ENCODE measurements around the gene EML6. TPM values are rescaled to one million over a fixed set of nuclear protein-coding genes. Genes with fewer than 3 reads are reported as not detected.
A peak's percentile ranks its signal among the peaks of the same experiment; 100 is the strongest.

The EML6 gene
- total RNA-seq, 2 donors from 2014 or later: 0.46 to 10.7 TPM

GRCh38 chr2:54947646-54948045, 224.2 kb downstream of the EML6 start:
- Histone ChIP-seq H3K27me3 (replicated peaks; ENCODE audit: insufficient read depth) (no peaks in the 10 kb centered on the region), H3K4me1 (replicated peaks) (peaks cover 11% of the 10 kb centered on the region), H3K36me3 (no peaks in the 10 kb centered on the region), H3K27ac (no peak overlapping the region), H3K9me3 (no peaks in the 10 kb centered on the region), H3K4me3 (no peak overlapping the region)
- DNase-seq (ENCODE audit: low spot score): no peak
- WGBS: 54% methylated on average over 9 of the region's 9 CpGs
- intact Hi-C loops (cut with DNase I): no loop called here
- TF ChIP-seq, protein P1, sequence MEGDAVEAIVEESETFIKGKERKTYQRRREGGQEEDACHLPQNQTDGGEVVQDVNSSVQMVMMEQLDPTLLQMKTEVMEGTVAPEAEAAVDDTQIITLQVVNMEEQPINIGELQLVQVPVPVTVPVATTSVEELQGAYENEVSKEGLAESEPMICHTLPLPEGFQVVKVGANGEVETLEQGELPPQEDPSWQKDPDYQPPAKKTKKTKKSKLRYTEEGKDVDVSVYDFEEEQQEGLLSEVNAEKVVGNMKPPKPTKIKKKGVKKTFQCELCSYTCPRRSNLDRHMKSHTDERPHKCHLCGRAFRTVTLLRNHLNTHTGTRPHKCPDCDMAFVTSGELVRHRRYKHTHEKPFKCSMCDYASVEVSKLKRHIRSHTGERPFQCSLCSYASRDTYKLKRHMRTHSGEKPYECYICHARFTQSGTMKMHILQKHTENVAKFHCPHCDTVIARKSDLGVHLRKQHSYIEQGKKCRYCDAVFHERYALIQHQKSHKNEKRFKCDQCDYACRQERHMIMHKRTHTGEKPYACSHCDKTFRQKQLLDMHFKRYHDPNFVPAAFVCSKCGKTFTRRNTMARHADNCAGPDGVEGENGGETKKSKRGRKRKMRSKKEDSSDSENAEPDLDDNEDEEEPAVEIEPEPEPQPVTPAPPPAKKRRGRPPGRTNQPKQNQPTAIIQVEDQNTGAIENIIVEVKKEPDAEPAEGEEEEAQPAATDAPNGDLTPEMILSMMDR (IDR thresholded peaks at IDR 0.05): no peak
- TF ChIP-seq POLR2A (IDR thresholded peaks at IDR 0.05) (no peak), POLR2AphosphoS5 (IDR thresholded peaks at IDR 0.05) (no peak)

DNA sequence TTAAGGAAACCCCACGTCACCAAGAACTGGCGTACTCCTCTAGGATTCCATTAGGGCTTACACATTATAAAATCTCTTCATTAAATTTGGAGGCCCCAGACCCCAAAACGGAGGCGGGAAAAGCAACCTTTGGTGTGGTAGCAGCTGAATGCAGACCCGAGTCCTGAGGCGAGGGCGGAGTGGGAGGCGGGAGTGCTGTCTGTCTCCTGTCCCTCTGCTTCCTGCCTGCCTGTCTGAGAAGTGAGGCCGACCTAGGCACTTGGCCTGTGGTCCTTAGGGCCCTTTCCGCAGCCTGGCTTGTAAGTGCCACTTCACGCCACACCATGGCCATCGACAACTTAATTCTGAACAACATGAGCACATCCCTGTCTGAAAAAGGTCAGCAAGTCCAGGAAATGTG, 224.7 kb downstream of the EML6 start:
- intact Hi-C loops (cut with DNase I): no loop called here
- no peak for TF ChIP-seq POLR2A (IDR thresholded peaks at IDR 0.05)
- TF ChIP-seq, protein P1 (IDR thresholded peaks at IDR 0.05): no peak
- no peak overlapping the region for H3K27ac ChIP-seq

DNA sequence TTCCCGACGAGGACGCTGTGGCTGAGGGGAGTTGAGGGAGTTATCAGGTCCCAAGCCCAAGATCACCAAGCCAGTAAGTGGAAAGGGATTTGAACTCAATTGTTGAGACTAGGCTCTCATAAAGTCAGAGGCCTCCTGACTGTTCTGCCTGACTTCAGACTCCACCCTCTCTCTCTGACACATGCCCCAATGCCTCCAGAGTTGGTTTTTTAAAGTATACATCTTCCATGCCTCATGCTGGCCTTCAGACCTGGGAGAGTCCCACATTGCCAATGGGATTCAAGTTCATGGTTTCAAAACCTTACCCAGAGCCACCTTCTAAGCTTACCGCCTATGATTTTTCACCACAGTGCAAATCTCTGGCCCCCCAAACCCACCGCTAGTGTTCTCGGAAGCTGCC, 226.0 kb downstream of the EML6 start:
- TF ChIP-seq POLR2A (IDR thresholded peaks at IDR 0.05): no peak
- TF ChIP-seq, protein P1 (IDR thresholded peaks at IDR 0.05): no peak
- TF ChIP-seq POLR2AphosphoS5 (IDR thresholded peaks at IDR 0.05): no peak
- H3K9me3 ChIP-seq: no peaks in the 10 kb centered on the region
- intact Hi-C loops (cut with DNase I): no loop called here
- no peak overlapping the region for H3K27ac ChIP-seq
- H3K36me3 ChIP-seq: no peaks in the 10 kb centered on the region
- 96% methylated on average over 6 of the region's 6 CpGs for WGBS
- H3K27me3 ChIP-seq (replicated peaks; ENCODE audit: insufficient read depth): no peaks in the 10 kb centered on the region
- no peak overlapping the region for H3K4me3 ChIP-seq
- DNase-seq (ENCODE audit: low spot score): no peak
- H3K4me1 ChIP-seq (replicated peaks): peaks cover 20% of the 10 kb centered on the region

More for the DNA sequence above, 224.7 kb downstream of the EML6 start:
- H3K4me1 ChIP-seq (replicated peaks): peaks cover 16% of the 10 kb centered on the region
- no peak for DNase-seq (ENCODE audit: low spot score)
- H3K4me3 ChIP-seq: no peak overlapping the region
- no peaks in the 10 kb centered on the region for H3K36me3 ChIP-seq
- 83% methylated on average over 12 of the region's 12 CpGs for WGBS
- no peaks in the 10 kb centered on the region for H3K9me3 ChIP-seq
- H3K27me3 ChIP-seq (replicated peaks; ENCODE audit: insufficient read depth): no peaks in the 10 kb centered on the region

- Histone ChIP-seq H3K4me1 (replicated peaks) (peaks cover 16% of the 10 kb centered on the region), H3K9me3 (no peaks in the 10 kb centered on the region), H3K36me3 (no peaks in the 10 kb centered on the region), H3K27me3 (replicated peaks; ENCODE audit: insufficient read depth) (no peaks in the 10 kb centered on the region), H3K27ac (no peak overlapping the region), H3K4me3 (no peak overlapping the region)
- 96% methylated on average over 3 of the region's 3 CpGs for WGBS
- intact Hi-C loops (cut with DNase I): no loop called here
- no peak for DNase-seq (ENCODE audit: low spot score)
- TF ChIP-seq POLR2AphosphoS5 (IDR thresholded peaks at IDR 0.05) (no peak), POLR2A (IDR thresholded peaks at IDR 0.05) (no peak)
- TF ChIP-seq, protein P1 (IDR thresholded peaks at IDR 0.05): no peak
These were observed 227.3 kb downstream of the EML6 start for GRCh38 chr2:54950811-54951210.

GRCh38 chr2:54952425-54952824, 229.0 kb downstream of the EML6 start:
- intact Hi-C loops (cut with DNase I): no loop called here
- TF ChIP-seq, protein P1 (IDR thresholded peaks at IDR 0.05): no peak
- TF ChIP-seq POLR2A (IDR thresholded peaks at IDR 0.05) (no peak), POLR2AphosphoS5 (IDR thresholded peaks at IDR 0.05) (no peak)
- peak overlapping the region; percentile 11 to 68 for H3K27ac ChIP-seq
- no peak for DNase-seq (ENCODE audit: low spot score)
- H3K27me3 ChIP-seq (replicated peaks; ENCODE audit: insufficient read depth): no peaks in the 10 kb centered on the region
- 59% methylated on average over 5 of the region's 5 CpGs for WGBS
- H3K4me1 ChIP-seq (replicated peaks): peaks cover 11% of the 10 kb centered on the region
- no peak overlapping the region for H3K4me3 ChIP-seq
- no peaks in the 10 kb centered on the region for H3K9me3 ChIP-seq
- no peaks in the 10 kb centered on the region for H3K36me3 ChIP-seq
